Fibroblast of lung (primary cell): ENCODE measurements around the gene TRAPPC12.

ENCODE experiments used
- CTCF ChIP-seq, 2 donors: IDR thresholded peaks in 1 of 2; conservative IDR thresholded peaks in 1 of 2; 1 replicate in 1 of 2; 2 replicates in 1 of 2; pipeline ENCODE4 v1.5.1; 2011 to 2012; ENCODE audit warnings: low read length in 2 of 2, control low read depth in 1 of 2, inconsistent platforms in 1 of 2, low read depth in 1 of 2, mild to moderate bottlenecking in 1 of 2
- EZH2 ChIP-seq: IDR thresholded peaks from 2 replicates; pipeline ENCODE4 v1.5.1; 2012; ENCODE audit warnings: low read length, control low read depth, mild to moderate bottlenecking; ENCODE audit errors: missing control alignments

GRCh38 chr2:3434654-3435053 is 55.2 kb downstream of the TRAPPC12 start:
- no peak for TF ChIP-seq CTCF (conservative IDR thresholded peaks at IDR 0.05 in 1 of 2, IDR thresholded peaks at IDR 0.05 in 1 of 2; ENCODE audit: low read depth in 1 of 2, low read length in 2 of 2)
- TF ChIP-seq EZH2 = no peak
